ENCODE measurements around the gene DPEP1.
"Not testable (repeated sequence)": the region's sequence is repeated elsewhere in the genome, so short reads cannot be mapped to it uniquely, and the experiment has no call there.

DPEP1 gene

GRCh38 chr16:89620406-89620841 lies 7.0 kb downstream of the DPEP1 start:
- DNase-seq (ENCODE audit: low read depth), result no peak

DNA sequence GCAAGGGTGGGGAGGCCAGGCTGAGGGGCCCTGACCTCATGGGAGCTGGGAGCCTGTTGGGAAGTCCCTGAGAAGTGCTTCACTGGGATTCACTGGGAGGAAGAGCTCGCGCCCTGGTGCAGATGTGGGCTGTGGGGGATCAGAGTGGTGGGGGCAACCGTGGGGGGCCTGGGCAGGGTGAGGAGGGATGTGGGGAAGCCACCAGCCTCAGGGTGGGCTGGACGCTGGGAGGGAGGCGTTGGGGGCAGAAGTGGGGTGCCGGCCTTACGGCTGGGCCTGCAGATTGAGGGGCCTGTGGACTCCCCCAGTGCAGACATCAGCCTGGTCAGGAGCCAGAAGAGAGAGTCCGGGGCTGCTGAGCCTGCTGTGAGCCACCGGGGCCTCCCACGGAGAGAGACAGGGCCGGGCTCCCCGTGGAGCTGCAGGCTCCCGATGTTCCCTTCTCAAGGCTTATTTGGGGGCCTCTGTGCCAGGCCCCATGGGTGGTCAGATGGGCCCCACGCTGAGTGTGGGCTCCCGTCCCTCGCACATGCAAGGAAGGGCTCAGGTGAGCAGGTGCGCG lies 7.8 kb downstream of the DPEP1 start:
- no peak for DNase-seq (ENCODE audit: low read depth)

GRCh38 chr16:89621698-89622409 lies 8.4 kb downstream of the DPEP1 start:
- no peak for DNase-seq (ENCODE audit: low read depth)

DNA sequence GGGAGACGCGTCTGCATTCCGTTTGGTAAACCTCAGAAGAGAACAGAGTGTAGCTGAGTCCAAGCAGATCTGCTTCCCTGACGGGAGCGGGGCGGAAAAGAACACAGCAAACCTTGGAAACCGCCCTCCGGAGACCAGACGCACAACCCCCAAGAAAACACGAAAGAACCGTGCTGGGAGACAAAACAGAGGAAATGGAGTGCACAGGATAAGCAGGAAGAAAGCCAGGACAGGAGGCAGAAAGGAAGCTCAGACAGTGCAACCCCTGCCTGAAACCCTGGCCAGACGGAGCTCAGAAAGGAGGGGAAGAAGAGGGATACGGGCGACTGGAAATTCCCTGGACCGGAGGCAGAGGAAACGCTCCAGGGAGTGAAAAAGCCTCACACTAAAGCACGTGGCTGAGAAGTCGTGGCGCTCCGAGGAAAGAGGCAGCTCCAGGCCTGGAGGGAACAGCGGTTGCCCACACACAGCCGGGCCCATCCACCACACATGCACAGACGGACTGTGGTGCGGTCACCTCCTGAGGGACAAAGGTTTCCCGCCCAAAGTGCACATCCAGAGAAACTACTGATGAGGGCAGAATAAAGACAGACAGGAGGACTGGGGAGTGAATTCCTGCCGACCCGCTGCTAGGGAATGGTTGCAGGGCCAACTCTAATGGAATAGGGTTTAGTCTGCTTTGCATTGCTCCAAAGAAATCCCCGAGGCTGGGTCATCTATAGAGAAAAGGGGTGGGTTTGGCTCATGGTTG lies 10.2 kb downstream of the DPEP1 start:
- no peak for DNase-seq (ENCODE audit: low read depth)

- no peak for DNase-seq (ENCODE audit: low read depth)
Observed at GRCh38 chr16:89624777-89625761, 11.6 kb downstream of the DPEP1 start.

- no peak for DNase-seq (ENCODE audit: low read depth)
Observed at GRCh38 chr16:89629827-89630610, 16.6 kb downstream of the DPEP1 start.

DNA sequence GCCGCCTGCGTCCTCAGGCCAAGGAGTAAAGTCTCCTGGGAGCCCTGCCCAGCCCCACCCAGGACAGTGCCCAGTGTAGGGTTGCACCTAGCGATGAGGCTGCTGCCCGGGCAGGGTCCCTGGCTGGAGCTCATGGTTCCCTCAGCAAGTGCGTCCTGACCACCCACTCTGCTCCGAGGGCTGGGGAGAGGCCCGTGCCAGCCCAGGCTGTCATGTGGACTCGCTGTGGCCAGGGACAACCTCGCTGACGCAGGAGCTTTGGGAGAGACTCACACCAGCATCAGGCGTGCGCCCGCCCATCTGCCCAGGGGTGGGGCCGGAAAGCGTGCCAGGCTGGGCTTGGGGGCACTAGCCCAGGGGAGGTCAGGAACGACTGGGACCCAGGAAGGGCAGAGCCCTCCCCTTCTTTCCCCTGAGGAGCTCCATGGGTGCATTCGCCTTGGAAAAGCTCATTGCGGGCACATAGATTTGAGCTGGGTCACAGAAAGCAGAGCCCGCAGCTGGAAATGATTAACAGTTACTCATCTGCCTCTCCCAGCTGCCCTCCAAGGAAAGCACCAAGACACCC lies 19.7 kb downstream of the DPEP1 start:
- DNase-seq (ENCODE audit: low read depth), result peak; percentile 47

GRCh38 chr16:89634463-89635385 lies 21.3 kb downstream of the DPEP1 start:
- not testable (repeated sequence) for DNase-seq (ENCODE audit: low read depth)

DNA sequence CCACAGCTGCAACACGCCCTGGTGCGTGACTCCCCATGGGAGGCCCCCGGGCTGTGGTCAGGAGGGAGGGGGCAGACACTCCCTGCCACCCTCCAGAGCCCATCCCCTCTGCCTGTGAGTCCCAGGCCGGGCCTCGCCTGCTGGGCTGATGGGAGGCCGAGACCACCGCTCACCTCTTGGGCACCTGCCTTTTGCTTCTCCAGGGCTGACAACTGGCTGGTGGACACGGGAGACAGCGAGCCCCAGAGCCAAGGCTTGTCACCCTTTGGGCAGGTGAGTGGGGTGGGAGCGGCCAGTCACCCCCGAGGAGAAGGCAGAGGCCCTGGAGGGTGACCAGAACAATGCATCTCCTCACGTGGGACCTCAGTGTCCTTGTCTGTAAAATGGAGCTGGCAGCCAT lies 23.2 kb downstream of the DPEP1 start:
- DNase-seq (ENCODE audit: low read depth), result no peak

GRCh38 chr16:89637379-89637778 lies 23.9 kb downstream of the DPEP1 start:
- DNase-seq (ENCODE audit: low read depth), result no peak

GRCh38 chr16:89638455-89638854 lies 25.0 kb downstream of the DPEP1 start:
- no peak for DNase-seq (ENCODE audit: low read depth)

DNA sequence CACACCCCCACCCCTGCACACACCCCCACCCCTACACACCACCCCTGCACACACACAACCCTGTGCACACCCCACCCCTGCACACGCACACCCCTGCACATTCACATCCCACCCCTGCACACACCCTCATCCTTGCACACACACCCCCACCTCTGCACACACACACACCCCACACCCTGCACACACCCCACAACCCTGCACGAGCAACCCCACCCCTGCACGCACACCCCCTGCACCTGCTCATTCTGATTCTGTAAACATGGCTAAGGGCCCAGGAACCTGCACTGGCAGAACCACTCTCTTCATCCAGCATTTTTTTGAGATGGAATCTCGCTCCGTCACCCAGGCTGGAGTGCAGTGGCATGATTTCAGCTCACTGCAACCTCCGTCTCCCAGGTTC lies 25.9 kb downstream of the DPEP1 start:
- no peak for DNase-seq (ENCODE audit: low read depth)

- no peak for DNase-seq (ENCODE audit: low read depth)
Observed at GRCh38 chr16:89641458-89642119, 28.1 kb downstream of the DPEP1 start.

DNA sequence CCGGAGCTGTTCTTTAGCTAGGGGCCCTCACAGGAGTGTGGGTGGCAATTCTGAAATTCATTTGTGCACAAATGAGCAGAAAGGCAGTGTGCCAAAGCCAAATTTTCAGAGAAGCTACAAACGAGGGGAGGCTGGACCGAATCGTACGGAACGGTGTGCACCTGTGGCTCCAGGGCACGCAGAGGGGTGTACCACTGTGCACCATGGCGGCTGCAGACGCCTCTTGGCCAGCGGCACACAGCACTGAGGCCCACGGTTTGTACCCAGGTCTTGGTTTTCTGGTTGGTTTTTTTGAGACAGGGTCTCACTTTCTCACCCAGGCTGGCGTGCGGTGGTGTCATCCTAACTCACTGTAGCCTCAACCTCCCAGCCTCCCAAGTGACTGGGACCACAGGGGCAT lies 29.1 kb downstream of the DPEP1 start:
- DNase-seq (ENCODE audit: low read depth), result no peak

- no peak for DNase-seq (ENCODE audit: low read depth)
Observed at GRCh38 chr16:89643769-89644300, 30.4 kb downstream of the DPEP1 start.

DNA sequence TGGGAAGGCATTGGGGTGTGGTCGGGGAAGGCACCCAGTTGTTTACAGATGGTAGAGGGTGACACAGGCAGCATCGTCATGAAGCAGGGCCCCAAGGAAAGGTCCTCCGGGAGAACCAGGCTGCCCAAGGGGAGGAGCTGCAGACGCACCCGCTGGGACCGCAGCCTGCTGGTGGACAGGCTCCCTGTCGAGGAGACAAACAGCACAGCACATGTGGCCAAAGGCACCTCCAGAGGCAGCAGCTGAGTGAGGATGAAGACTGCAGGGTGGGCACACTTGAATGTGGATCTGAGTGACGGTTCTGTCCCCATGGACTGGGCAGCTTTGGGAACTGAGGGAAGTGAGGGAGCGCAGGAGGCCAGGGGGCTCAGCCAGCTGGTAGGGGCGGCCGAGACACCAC lies 31.7 kb downstream of the DPEP1 start:
- no peak for DNase-seq (ENCODE audit: low read depth)

- DNase-seq (ENCODE audit: low read depth), result no peak
Observed at GRCh38 chr16:89646270-89646669, 32.8 kb downstream of the DPEP1 start.

DNA sequence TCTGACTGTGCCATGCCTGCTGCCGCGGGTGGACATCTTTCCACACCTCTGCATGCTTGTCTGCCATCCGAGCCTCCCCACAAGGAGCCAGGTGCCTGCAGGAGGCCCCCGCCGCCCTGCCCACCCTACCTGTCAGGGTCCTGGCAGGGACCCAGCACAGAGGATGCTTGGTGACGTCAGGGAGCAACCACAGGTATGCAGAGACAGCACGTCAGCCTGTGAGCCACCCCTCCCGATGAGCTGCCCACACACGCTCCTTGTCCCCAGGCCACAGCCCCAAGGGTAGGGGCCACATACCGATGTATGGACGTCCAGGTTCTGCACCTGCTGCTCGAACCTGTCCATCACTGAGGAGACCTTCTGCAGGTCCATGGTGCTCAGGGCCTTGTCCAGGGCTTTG lies 33.5 kb downstream of the DPEP1 start:
- DNase-seq (ENCODE audit: low read depth), result no peak

- DNase-seq (ENCODE audit: low read depth), result no peak
Observed at GRCh38 chr16:89651584-89651983, 38.1 kb downstream of the DPEP1 start.

All from GM04503 (cell line).